22Rv1 (cell line): ENCODE data around the gene SLC46A1.

ENCODE experiments used
- H3K27ac ChIP-seq: fragments of 450-650 bp; 2 replicates; pipeline ENCODE4 v1.5.1; 2017
- ZFX ChIP-seq: fragments of 450-650 bp; IDR thresholded peaks from 2 replicates; pipeline ENCODE4 v1.6.1; 2017; ENCODE audit warnings: antibody characterized with exemption, borderline replicate concordance
- TF ChIP-seq, protein P1 (sequence below): fragments of 450-650 bp; IDR thresholded peaks from 2 replicates; pipeline ENCODE4 v1.5.1; 2017; ENCODE audit warnings: mild to moderate bottlenecking

SLC46A1 gene

DNA sequence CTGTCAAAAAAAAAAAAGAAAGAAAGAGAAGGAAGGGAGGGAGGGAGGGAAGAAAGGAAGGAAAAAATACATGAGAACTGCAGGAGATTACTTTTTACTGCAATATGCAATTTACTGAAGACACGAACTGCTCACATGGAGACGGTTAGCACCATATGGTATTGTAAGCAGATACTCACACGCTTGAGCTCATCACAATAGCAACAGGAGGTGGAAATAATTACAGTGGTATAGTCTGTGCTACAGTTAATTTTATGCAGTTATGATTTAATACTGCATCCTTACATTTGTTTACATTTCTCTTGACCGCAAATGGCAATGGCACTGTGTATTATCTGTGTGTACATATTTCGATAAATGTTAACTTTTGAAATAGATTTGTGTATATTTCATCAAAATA is 21.4 kb upstream of the SLC46A1 start:
- TF ChIP-seq, protein P1, sequence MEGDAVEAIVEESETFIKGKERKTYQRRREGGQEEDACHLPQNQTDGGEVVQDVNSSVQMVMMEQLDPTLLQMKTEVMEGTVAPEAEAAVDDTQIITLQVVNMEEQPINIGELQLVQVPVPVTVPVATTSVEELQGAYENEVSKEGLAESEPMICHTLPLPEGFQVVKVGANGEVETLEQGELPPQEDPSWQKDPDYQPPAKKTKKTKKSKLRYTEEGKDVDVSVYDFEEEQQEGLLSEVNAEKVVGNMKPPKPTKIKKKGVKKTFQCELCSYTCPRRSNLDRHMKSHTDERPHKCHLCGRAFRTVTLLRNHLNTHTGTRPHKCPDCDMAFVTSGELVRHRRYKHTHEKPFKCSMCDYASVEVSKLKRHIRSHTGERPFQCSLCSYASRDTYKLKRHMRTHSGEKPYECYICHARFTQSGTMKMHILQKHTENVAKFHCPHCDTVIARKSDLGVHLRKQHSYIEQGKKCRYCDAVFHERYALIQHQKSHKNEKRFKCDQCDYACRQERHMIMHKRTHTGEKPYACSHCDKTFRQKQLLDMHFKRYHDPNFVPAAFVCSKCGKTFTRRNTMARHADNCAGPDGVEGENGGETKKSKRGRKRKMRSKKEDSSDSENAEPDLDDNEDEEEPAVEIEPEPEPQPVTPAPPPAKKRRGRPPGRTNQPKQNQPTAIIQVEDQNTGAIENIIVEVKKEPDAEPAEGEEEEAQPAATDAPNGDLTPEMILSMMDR = no peak
- no peak for TF ChIP-seq ZFX
- no peak overlapping the region for H3K27ac ChIP-seq

DNA sequence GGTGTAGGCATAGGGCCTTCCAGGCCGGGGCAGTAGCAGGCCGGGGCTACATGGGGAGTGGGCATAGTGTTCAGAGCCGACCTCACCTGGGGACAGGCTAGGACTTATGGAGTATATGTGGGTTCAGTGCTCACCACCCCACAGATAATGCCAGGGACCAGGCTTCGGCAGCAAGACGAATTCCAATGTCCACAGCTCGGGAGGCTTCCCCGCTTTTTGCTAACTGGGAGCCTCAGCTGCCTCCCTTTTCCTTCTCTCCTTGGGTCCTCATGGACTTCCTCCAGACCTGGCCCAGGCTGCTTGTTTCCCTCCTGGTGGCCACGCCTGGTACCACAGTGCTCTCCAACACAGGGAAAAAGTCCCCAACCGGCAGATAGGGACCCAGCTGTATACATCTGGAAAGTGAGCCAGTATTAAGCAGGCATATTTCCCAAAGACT is 20.1 kb upstream of the SLC46A1 start:
- no peak overlapping the region for H3K27ac ChIP-seq
- TF ChIP-seq ZFX = no peak
- TF ChIP-seq, protein P1 = peak; percentile 36

DNA sequence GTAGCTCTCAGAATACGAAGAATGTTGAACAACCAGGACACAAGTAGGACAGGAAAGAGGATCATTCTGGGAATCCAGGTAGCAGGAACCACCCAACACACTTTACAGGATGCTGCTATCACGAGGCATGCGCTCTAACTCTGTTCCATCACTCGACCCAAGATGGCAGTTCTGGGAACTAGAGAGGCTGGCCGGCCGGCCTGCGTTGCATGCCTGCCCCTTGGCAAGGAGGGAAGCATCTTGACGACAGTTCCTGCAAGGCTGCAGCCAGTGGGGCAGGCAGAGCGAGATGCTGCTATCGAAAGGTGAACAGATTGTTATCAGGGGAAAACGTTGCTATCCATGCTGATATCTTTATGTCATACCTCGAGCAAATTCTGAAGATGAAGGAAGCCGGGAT is 19.2 kb upstream of the SLC46A1 start:
- no peak for TF ChIP-seq ZFX
- TF ChIP-seq, protein P1 = no peak
- H3K27ac ChIP-seq = no peak overlapping the region

DNA sequence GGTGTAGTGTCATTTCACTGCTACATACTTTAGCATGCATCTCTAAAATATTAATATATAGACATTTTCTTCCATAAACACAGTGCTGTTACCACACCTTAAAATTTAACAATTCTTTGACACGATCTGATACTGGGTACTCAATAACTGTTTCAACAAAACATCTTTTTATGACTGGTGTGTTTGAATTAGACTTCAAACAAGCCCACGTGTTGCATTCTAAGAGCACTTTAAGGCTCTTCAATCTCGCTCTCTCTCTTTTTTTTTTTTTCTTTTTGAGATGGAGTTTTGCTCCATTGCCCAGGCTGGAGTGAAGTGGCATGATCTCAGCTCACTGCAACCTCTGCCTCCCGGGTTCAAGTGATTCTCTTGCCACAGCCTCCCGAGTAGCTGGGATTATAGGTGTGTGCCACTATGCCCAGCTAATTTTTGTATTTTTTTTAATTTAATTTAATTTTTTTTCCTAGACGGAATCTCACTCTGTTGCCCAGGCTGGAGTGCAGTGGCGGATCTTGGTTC is 15.8 kb upstream of the SLC46A1 start:
- TF ChIP-seq, protein P1 = no peak
- no peak for TF ChIP-seq ZFX
- H3K27ac ChIP-seq = no peak overlapping the region

DNA sequence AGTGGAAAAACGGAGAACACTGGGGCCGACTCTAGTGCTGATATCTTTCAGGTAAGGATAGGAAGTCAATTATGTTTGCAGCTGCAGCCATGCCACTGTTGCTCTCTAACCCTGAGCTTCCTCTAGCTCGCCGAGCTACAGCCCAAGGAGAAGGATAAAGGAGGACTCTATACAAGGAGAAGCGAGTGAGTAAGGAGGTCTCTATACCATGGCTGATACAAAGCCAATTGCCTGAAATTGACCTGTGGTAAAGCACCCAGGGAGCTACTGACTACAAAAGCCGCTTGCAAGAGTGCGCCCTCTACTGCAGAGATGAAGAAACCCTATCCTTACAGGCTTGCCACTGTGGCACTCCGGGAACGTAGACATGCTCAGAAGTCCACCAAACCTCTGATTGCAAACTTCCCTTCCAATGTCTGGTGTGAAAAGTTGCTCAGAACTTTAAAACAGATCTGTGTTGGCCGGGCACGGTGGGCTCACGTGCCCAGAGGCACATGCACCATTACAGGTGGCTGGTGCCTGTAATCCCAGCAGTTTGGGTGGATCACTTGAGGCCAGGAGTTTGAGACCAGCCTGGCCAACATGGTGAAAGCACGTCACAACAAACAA is 10.8 kb upstream of the SLC46A1 start:
- TF ChIP-seq ZFX = no peak
- TF ChIP-seq, protein P1 = peak; percentile 94
- H3K27ac ChIP-seq = no peak overlapping the region

DNA sequence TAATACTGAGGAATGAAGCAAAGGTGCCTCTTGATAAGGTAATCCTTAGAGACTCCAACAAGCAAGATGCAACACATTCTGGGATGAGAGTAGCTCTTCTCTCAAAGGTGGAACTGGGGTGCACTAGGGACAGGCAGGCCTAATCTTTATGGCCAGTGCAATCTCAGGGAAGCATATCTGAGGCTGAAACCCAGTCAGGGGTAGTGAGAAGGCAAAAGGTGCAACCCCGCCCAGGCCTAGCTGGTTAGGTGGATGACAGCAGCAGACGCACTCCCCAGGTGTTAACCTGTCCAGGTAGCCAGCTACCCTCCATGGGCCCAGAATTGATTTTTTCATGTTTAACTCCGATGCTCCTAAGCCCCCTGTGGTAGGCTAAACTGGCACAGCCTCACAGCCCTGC is 9.9 kb upstream of the SLC46A1 start:
- no peak overlapping the region for H3K27ac ChIP-seq
- no peak for TF ChIP-seq ZFX
- TF ChIP-seq, protein P1 = no peak

DNA sequence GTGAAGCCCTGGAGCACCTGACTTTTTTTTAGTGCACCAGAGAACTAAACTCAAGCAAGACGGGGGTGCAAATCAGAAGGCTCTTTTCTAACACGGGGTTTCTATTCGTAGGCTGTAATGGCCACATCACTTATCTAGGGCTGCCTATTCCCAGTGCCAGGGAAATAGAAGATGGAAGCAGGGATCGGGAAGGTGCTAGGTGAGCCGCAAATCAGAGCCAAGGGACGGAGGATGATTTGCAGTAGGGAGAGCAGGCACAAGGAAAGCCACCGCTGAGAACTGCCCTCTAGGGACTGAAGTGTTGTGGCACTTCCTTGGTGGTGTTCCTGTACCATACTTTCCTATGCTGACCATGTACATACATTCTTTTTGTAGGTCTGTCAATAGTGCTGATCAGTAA is 7.8 kb upstream of the SLC46A1 start:
- TF ChIP-seq ZFX = no peak
- TF ChIP-seq, protein P1 = no peak
- H3K27ac ChIP-seq = no peak overlapping the region
